Transverse colon (tissue), 4 donors: Measurements from ENCODE around the gene AVP. TPM values are rescaled to one million over a fixed set of nuclear protein-coding genes. Genes with fewer than 3 reads are reported as not detected.
A peak's percentile ranks its signal among the peaks of the same experiment; 100 is the strongest.
"Not testable (repeated sequence)": the region's sequence is repeated elsewhere in the genome, so short reads cannot be mapped to it uniquely, and the experiment has no call there.

Experiments
- DNase-seq: peaks from one replicate; pipeline ENCODE4 v3.0.0-alpha.2; 2019
- H3K27ac ChIP-seq, 4 donors: fragments of 200-600 bp; sonication (generic); 2 replicates each; pipeline ENCODE4 v1.5.1; 2016 to 2018; ENCODE audit warnings: inconsistent platforms in 4 of 4
- H3K27me3 ChIP-seq: fragments of 200-600 bp; sonication (generic); 2 replicates; pipeline ENCODE4 v1.5.1; 2017; ENCODE audit warnings: inconsistent platforms
- H3K36me3 ChIP-seq, 4 donors: fragments of 200-600 bp; sonication (generic); 2 replicates each; pipeline ENCODE4 v1.5.1; 2017 to 2019; ENCODE audit warnings: inconsistent platforms in 4 of 4
- H3K4me1 ChIP-seq, 4 donors: fragments of 200-600 bp; sonication (generic); 2 replicates each; pipeline ENCODE4 v1.5.1; 2017 to 2020; ENCODE audit warnings: inconsistent platforms in 4 of 4
- H3K4me3 ChIP-seq, 4 donors: fragments of 200-600 bp; sonication (generic); 1 replicate in 1 of 4; 2 replicates in 3 of 4; pipeline versions ENCODE4 v1.5.1 to v1.6.1; 2017 to 2019; ENCODE audit warnings: inconsistent platforms in 4 of 4
- H3K9me3 ChIP-seq, 2 donors: fragments of 200-600 bp; sonication (generic); 2 replicates each; pipeline ENCODE4 v1.5.1; 2017 to 2019; ENCODE audit warnings: inconsistent platforms in 2 of 2
- CTCF ChIP-seq, 5 experiments: fragments of 200-600 bp in 3 of 5; fragments of 450-650 bp in 2 of 5; sonication (generic) in 3 of 5; IDR thresholded peaks; 1 replicate in 2 of 5; 2 replicates in 3 of 5; pipeline ENCODE4 v1.5.1; 2016 to 2017; ENCODE audit warnings: antibody characterized with exemption in 5 of 5, inconsistent platforms in 3 of 5, mild to moderate bottlenecking in 2 of 5, moderate library complexity in 1 of 5
- EP300 ChIP-seq: sonication (generic); formaldehyde crosslinking; IDR thresholded peaks from one replicate; pipeline ENCODE4 v1.6.1; 2017; ENCODE audit warnings: antibody characterized with exemption, low read depth
- POLR2A ChIP-seq: fragments of 450-650 bp; IDR thresholded peaks from one replicate; pipeline ENCODE4 v1.6.1; 2016; ENCODE audit warnings: antibody characterized with exemption, mild to moderate bottlenecking, moderate library complexity
- POLR2AphosphoS5 ChIP-seq, 3 donors: sonication (generic); formaldehyde crosslinking; IDR thresholded peaks; one replicate each; pipeline ENCODE4 v1.6.1; 2016; ENCODE audit warnings: antibody characterized with exemption in 3 of 3
- WGBS, 2 donors: methylation state at CpG; one replicate each; pipeline ENCODE4 v1.1.5; 2018; ENCODE audit warnings: low coverage in 1 of 2; 5-methylcytosine and 5-hydroxymethylcytosine counted together
- in situ Hi-C, 4 donors: fragments of 200-750 bp; cut with MboI; loops; one replicate each; pipeline versions ENCODE4 v1.15.0 to v1.15.1; 2017; ENCODE audit warnings: low sequenced_read_pairs in 3 of 4, low pct_ligation_motif_present in 1 of 4, low pct_unique_long_range_greater_than_20kb in 1 of 4
- intact Hi-C: fragments of 100-400 bp; cut with DNase I; formaldehyde crosslinking; loops from one replicate; pipeline ENCODE4 v1.15.1; 2023; ENCODE audit warnings: low total_unique reads
- total RNA-seq, 4 donors: library from RNA; depleted of rRNA; stranded (reverse); fragments of >200 nt; gene quantifications; one replicate each; pipeline ENCODE4 v1.1.0, GENCODE V29; 2016

The AVP gene
- total RNA-seq, 4 donors from 2014 or later, result not detected

DNA sequence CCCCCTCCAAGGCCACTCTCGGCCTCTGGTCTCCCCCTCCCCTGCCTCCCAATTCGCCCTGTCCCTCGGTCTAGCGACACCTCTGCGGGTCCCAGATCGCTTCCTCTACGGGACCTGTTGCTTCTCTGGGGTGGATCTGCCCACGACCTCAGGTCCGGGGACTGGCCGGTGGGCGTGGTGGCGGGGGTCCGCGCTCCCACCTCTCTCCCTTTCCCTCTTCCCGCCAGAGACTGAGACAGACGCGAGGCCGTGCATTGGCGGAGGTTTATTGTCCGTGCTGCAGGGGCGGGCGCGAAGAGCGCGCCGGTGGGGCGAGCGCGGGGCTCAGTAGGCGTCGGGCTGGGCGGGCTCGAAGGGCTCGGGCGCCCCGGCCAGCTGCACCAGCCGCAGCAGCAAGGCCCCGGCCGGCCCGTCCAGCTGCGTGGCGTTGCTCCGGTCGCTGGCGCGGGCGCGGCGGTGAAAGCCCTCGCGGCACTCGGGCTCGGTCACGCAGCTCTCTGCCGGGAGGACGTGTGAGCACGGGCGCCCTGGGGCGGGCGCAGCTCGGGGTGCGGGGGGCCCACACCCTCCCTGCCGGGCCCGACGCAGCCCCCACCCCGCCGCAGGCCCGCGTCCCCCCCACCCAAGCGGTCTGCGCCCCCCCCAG, 2.1 kb downstream of the AVP start:
- Histone ChIP-seq H3K9me3 (no peaks in the 10 kb centered on the region), H3K4me1 (peaks cover 0 to 12% (median 10%) of the 10 kb centered on the region in 4 donors), H3K4me3 (peak overlapping the region in 3 of 4 donors; percentile 17 to 45 (median 31)), H3K27ac (no peak overlapping the region), H3K27me3 (peaks cover 69% of the 10 kb centered on the region), H3K36me3 (no peaks in the 10 kb centered on the region)
- no peak for DNase-seq
- in situ Hi-C loops (no loop called here), intact Hi-C loops (no loop called here)
- TF ChIP-seq EP300, result no peak
- TF ChIP-seq POLR2A, result no peak
- no peak for TF ChIP-seq CTCF (IDR thresholded peaks at IDR 0.05)
- no peak for TF ChIP-seq POLR2AphosphoS5 (IDR thresholded peaks at IDR 0.05)
- 12 to 20% methylated on average over 2 to 19 of the region's 71 CpGs for WGBS, 2 donors

DNA sequence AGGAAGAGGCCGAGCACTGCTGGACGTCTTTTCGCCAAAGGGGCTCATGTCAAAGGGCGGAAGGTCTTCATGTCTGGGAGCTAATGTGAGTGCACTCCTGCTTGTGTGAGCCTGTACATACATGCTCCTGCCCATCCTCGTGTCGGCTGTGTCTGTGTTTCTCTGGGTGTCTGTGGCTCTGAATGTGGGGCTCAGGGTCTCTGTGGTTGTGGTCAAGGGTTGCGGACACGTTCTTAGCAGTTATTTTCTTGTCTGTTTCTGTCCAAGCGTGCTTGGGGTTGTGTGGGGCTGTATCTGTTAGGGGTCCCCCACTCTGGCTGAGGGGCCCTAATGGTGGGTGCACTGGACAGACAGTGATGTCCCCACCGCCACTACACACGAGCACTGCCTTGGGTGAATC, 2.9 kb downstream of the AVP start:
- intact Hi-C loops (no loop called here), in situ Hi-C loops (no loop called here)
- H3K27me3 ChIP-seq, result peaks cover 69% of the 10 kb centered on the region
- 72 to 79% methylated on average over 2 to 10 of the region's 11 CpGs for WGBS, 2 donors
- H3K27ac ChIP-seq, result no peak overlapping the region
- no peaks in the 10 kb centered on the region for H3K9me3 ChIP-seq
- DNase-seq, result no peak
- H3K4me1 ChIP-seq, result peaks cover 0 to 12% (median 10%) of the 10 kb centered on the region in 4 donors
- no peak overlapping the region for H3K4me3 ChIP-seq
- H3K36me3 ChIP-seq, result no peaks in the 10 kb centered on the region
- TF ChIP-seq POLR2A, result no peak
- TF ChIP-seq POLR2AphosphoS5 (IDR thresholded peaks at IDR 0.05), result no peak
- no peak for TF ChIP-seq EP300
- TF ChIP-seq CTCF (IDR thresholded peaks at IDR 0.05), result no peak

DNA sequence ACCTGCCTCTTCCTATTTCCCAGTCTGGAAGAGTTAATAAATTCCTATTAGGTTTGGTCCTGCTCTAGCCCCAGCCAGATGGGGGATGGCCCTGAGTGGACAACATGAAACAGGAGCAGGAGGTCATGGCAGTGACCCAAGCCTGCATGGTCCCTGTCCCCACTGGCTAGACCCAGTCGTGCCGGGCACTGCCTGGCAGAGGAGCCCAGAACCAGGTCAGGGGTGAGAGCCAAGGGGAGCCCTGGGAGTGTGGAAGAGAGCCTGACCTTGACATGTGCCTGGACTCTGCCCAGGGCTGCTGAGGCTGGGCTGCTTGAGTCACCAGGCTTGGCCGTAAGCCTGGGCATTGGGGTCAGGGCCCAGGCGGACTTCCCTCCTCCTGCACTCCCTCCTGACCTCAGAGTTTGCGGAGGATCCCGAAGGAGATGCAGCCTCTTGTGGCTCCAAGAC, 3.6 kb downstream of the AVP start:
- TF ChIP-seq POLR2AphosphoS5 (IDR thresholded peaks at IDR 0.05) (no peak), EP300 (no peak), POLR2A (no peak), CTCF (IDR thresholded peaks at IDR 0.05) (no peak)
- intact Hi-C loops, result no loop called here
- in situ Hi-C loops, result no loop called here
- no peak for DNase-seq
- Histone ChIP-seq H3K4me3 (no peak overlapping the region), H3K9me3 (no peaks in the 10 kb centered on the region), H3K4me1 (peaks cover 0 to 12% (median 10%) of the 10 kb centered on the region in 4 donors), H3K27ac (no peak overlapping the region), H3K27me3 (peaks cover 69% of the 10 kb centered on the region), H3K36me3 (no peaks in the 10 kb centered on the region)
- WGBS, 2 donors, result 41 to 58% methylated on average over 3 to 6 of the region's 6 CpGs

- H3K9me3 ChIP-seq, result no peaks in the 10 kb centered on the region
- H3K27me3 ChIP-seq, result peaks cover 46% of the 10 kb centered on the region
- no peak for DNase-seq
- intact Hi-C loops (no loop called here), in situ Hi-C loops (no loop called here)
- WGBS, 2 donors, result 49 to 65% methylated on average over 2 to 4 of the region's 4 CpGs
- TF ChIP-seq EP300 (no peak), POLR2AphosphoS5 (IDR thresholded peaks at IDR 0.05) (no peak), POLR2A (no peak), CTCF (IDR thresholded peaks at IDR 0.05) (no peak)
- no peaks in the 10 kb centered on the region for H3K36me3 ChIP-seq
- H3K27ac ChIP-seq, result no peak overlapping the region
- H3K4me1 ChIP-seq, result peaks cover 0 to 6% (median 3%) of the 10 kb centered on the region in 4 donors
- H3K4me3 ChIP-seq, result no peak overlapping the region
Observed at GRCh38 chr20:3077618-3078134, 6.8 kb downstream of the AVP start.

DNA sequence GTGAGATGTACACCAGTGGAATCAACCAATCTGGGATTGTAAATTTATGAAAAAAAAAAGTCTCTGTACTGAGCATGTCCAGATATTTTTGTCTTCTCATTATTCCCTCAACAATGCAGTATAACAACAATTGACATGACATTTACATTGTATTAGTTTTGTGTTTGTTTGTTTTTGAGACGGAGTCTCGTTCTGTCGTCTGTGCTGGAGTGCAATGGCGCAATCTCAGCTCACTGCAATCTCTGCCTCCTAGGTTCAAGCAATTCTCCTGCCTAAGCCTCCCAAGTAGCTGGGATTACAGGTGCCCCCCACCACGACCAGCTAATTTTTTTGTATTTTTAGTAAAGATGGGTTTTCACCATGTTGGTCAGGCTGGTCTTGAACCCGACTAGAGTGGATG, 9.2 kb downstream of the AVP start:
- Histone ChIP-seq H3K4me1 (peaks cover 0 to 12% (median 9%) of the 10 kb centered on the region in 4 donors), H3K27me3 (peaks cover 43% of the 10 kb centered on the region)
- DNase-seq, H3K27ac ChIP-seq, in situ Hi-C loops, H3K4me3 ChIP-seq, H3K36me3 ChIP-seq, H3K9me3 ChIP-seq, intact Hi-C loops: not testable (repeated sequence)
- WGBS, 2 donors, result 67 to 82% methylated on average over 4 to 6 of the region's 6 CpGs
